ENCODE data around the gene PLCB1. TPM values are rescaled to one million over a fixed set of nuclear protein-coding genes. Genes with fewer than 3 reads are reported as not detected.

Gene PLCB1
- polyA plus RNA-seq, 1 experiment: 13.5 TPM

GRCh38 chr20:8145246-8146168, 13.4 kb downstream of the PLCB1 start:
- CTCF ChIA-PET: no interaction called here
- TF ChIP-seq CTCF (IDR thresholded peaks at IDR 0.05; ENCODE audit: insufficient read depth, low read depth, low read length): no peak
- DNase-seq (ENCODE audit: low read depth): no peak

GRCh38 chr20:8147476-8147875, 15.4 kb downstream of the PLCB1 start:
- TF ChIP-seq CTCF (IDR thresholded peaks at IDR 0.05; ENCODE audit: insufficient read depth, low read depth, low read length): no peak
- H3K36me3 ChIP-seq (ENCODE audit: control insufficient read depth, insufficient read depth, low read length): no peaks in the 10 kb centered on the region
- ChIA-PET POLR2A (no interaction called here), CTCF (interaction anchor here (2.0 kb wide), 1 partner anchor 13 kb away, joined by 6 read pairs; no protein-coding TSS in a partner anchor)
- DNase-seq (ENCODE audit: low read depth): no peak
- H3K27me3 ChIP-seq (ENCODE audit: control insufficient read depth, insufficient read depth, low read length): no peaks in the 10 kb centered on the region
- no peak overlapping the region for H3K4me3 ChIP-seq (ENCODE audit: low read depth, low read length)

More at GRCh38 chr20:8145246-8146168, 13.4 kb downstream of the PLCB1 start:
- no peak overlapping the region for H3K4me3 ChIP-seq (ENCODE audit: low read depth, low read length)
- H3K27me3 ChIP-seq (ENCODE audit: control insufficient read depth, insufficient read depth, low read length): no peaks in the 10 kb centered on the region
- POLR2A ChIA-PET: no interaction called here
- H3K36me3 ChIP-seq (ENCODE audit: control insufficient read depth, insufficient read depth, low read length): no peaks in the 10 kb centered on the region

- H3K4me3 ChIP-seq (ENCODE audit: low read depth, low read length): no peak overlapping the region
- POLR2A ChIA-PET: no interaction called here
- CTCF ChIA-PET: interaction anchor here (2.0 kb wide), 1 partner anchor 14 kb away, joined by 6 read pairs; no protein-coding TSS in a partner anchor
- no peak for TF ChIP-seq CTCF (IDR thresholded peaks at IDR 0.05; ENCODE audit: insufficient read depth, low read depth, low read length)
- H3K36me3 ChIP-seq (ENCODE audit: control insufficient read depth, insufficient read depth, low read length): no peaks in the 10 kb centered on the region
- H3K27me3 ChIP-seq (ENCODE audit: control insufficient read depth, insufficient read depth, low read length): no peaks in the 10 kb centered on the region
- no peak for DNase-seq (ENCODE audit: low read depth)
Observed at GRCh38 chr20:8148501-8148900, 16.4 kb downstream of the PLCB1 start.

GRCh38 chr20:8150591-8150990, 18.5 kb downstream of the PLCB1 start:
- Histone ChIP-seq H3K27me3 (ENCODE audit: control insufficient read depth, insufficient read depth, low read length) (no peaks in the 10 kb centered on the region), H3K4me3 (ENCODE audit: low read depth, low read length) (no peak overlapping the region), H3K36me3 (ENCODE audit: control insufficient read depth, insufficient read depth, low read length) (no peaks in the 10 kb centered on the region)
- POLR2A ChIA-PET: no interaction called here
- DNase-seq (ENCODE audit: low read depth): no peak
- TF ChIP-seq CTCF (IDR thresholded peaks at IDR 0.05; ENCODE audit: insufficient read depth, low read depth, low read length): no peak
- CTCF ChIA-PET: interaction anchor here (1.7 kb wide), 1 partner anchor 19 kb away, joined by 4 read pairs; the partner anchor contains the start of gene PLCB1

- Histone ChIP-seq H3K4me3 (ENCODE audit: low read depth, low read length) (no peak overlapping the region), H3K36me3 (ENCODE audit: control insufficient read depth, insufficient read depth, low read length) (no peaks in the 10 kb centered on the region), H3K27me3 (ENCODE audit: control insufficient read depth, insufficient read depth, low read length) (no peaks in the 10 kb centered on the region)
- CTCF ChIA-PET: interaction anchor here (1.7 kb wide), 1 partner anchor 20 kb away, joined by 4 read pairs; the partner anchor contains the start of gene PLCB1
- TF ChIP-seq CTCF (IDR thresholded peaks at IDR 0.05; ENCODE audit: insufficient read depth, low read depth, low read length): no peak
- DNase-seq (ENCODE audit: low read depth): no peak
- POLR2A ChIA-PET: no interaction called here
Observed at GRCh38 chr20:8151372-8151771, 19.3 kb downstream of the PLCB1 start.

All from BJ (cell line).